Tibial nerve (tissue), 4 donors: Measurements from ENCODE around the gene ACVR1.

ENCODE experiments used
- EP300 ChIP-seq, 2 donors: sonication (generic); formaldehyde crosslinking; IDR thresholded peaks; one replicate each; pipeline ENCODE4 v1.6.1; 2017; ENCODE audit warnings: antibody characterized with exemption in 2 of 2, mild to moderate bottlenecking in 1 of 2
- POLR2A ChIP-seq, 2 donors: fragments of 450-650 bp; IDR thresholded peaks; one replicate each; pipeline ENCODE4 v1.6.1; 2017; ENCODE audit warnings: antibody characterized with exemption in 2 of 2, mild to moderate bottlenecking in 2 of 2, moderate library complexity in 2 of 2
- TF ChIP-seq, protein P1 (sequence below), 5 experiments: fragments of 200-600 bp in 3 of 5; fragments of 450-650 bp in 2 of 5; sonication (generic) in 3 of 5; IDR thresholded peaks; one replicate each; pipeline ENCODE4 v1.5.1; 2016 to 2019; ENCODE audit warnings: antibody characterized with exemption in 5 of 5, mild to moderate bottlenecking in 3 of 5, moderate library complexity in 2 of 5

DNA sequence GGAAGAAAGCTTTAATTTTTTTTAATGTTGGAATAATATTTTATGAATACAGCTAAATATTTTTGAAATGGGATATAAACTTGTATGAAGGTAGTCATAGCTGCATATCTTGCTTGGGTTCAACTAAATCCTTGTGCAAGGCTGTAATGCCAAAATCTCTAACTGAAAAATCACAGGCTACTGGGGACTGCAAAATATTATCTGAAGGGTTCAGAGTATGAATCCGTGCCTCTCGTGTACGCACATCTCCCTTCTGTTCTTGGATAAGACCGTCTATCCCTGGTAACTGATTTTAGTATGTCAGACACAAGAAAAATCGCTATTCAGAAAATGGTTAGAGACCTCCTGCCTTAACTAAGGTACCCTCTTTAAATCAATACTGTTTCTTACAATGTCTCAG, 71.8 kb downstream of the ACVR1 start:
- TF ChIP-seq, protein P1, sequence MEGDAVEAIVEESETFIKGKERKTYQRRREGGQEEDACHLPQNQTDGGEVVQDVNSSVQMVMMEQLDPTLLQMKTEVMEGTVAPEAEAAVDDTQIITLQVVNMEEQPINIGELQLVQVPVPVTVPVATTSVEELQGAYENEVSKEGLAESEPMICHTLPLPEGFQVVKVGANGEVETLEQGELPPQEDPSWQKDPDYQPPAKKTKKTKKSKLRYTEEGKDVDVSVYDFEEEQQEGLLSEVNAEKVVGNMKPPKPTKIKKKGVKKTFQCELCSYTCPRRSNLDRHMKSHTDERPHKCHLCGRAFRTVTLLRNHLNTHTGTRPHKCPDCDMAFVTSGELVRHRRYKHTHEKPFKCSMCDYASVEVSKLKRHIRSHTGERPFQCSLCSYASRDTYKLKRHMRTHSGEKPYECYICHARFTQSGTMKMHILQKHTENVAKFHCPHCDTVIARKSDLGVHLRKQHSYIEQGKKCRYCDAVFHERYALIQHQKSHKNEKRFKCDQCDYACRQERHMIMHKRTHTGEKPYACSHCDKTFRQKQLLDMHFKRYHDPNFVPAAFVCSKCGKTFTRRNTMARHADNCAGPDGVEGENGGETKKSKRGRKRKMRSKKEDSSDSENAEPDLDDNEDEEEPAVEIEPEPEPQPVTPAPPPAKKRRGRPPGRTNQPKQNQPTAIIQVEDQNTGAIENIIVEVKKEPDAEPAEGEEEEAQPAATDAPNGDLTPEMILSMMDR (IDR thresholded peaks at IDR 0.05): no peak
- TF ChIP-seq POLR2A (IDR thresholded peaks at IDR 0.05): no peak
- no peak for TF ChIP-seq EP300 (IDR thresholded peaks at IDR 0.05)
